Adrenal gland (tissue), 5 donors: ENCODE measurements around the gene ZNF428.

Experiments
- CTCF ChIP-seq, 6 experiments: fragments of 450-650 bp in 4 of 6; fragments of 200-600 bp in 2 of 6; sonication (generic) in 1 of 6; IDR thresholded peaks; 1 replicate in 5 of 6; 2 replicates in 1 of 6; pipeline versions ENCODE4 v1.5.1 to v1.8.0; 2016 to 2021; ENCODE audit warnings: antibody characterized with exemption in 6 of 6, mild to moderate bottlenecking in 2 of 6, moderate library complexity in 1 of 6
- POLR2A ChIP-seq, 2 donors: fragments of 450-650 bp; IDR thresholded peaks; one replicate each; pipeline ENCODE4 v1.6.1; 2017; ENCODE audit warnings: antibody characterized with exemption in 2 of 2, mild to moderate bottlenecking in 2 of 2, moderate library complexity in 1 of 2
- donor health status: DM: no; HTN: no; CAD: no.

DNA sequence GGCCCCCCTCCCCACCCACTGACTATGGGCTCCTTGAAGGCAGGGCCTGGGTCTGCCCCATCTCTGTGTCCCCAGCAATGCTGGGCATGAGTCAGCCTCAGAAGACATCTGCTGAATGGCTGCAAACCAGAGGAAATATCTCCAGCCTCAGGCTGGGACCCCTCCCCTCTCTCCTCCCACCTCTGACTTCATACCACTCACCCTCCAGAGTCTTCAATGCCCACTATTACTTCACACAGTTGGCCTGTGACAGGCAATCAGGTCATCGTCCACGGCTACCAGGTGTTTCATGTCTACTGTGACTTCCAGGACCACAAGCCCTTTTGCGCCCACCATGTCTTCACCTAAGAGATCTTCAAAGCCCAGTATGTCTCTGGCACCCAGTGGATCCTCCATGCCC is 7.6 kb downstream of the ZNF428 start, which contains the start of gene SRRM5:
- TF ChIP-seq CTCF (IDR thresholded peaks at IDR 0.05): no peak
- no peak for TF ChIP-seq POLR2A (IDR thresholded peaks at IDR 0.05)
